ENCODE data around the gene ANO4.

- TF ChIP-seq, protein P1, sequence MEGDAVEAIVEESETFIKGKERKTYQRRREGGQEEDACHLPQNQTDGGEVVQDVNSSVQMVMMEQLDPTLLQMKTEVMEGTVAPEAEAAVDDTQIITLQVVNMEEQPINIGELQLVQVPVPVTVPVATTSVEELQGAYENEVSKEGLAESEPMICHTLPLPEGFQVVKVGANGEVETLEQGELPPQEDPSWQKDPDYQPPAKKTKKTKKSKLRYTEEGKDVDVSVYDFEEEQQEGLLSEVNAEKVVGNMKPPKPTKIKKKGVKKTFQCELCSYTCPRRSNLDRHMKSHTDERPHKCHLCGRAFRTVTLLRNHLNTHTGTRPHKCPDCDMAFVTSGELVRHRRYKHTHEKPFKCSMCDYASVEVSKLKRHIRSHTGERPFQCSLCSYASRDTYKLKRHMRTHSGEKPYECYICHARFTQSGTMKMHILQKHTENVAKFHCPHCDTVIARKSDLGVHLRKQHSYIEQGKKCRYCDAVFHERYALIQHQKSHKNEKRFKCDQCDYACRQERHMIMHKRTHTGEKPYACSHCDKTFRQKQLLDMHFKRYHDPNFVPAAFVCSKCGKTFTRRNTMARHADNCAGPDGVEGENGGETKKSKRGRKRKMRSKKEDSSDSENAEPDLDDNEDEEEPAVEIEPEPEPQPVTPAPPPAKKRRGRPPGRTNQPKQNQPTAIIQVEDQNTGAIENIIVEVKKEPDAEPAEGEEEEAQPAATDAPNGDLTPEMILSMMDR (IDR thresholded peaks at IDR 0.05), result no peak
- TF ChIP-seq POLR2A (IDR thresholded peaks at IDR 0.05), result no peak
Measured at GRCh38 chr12:100908501-100908900, 113.9 kb downstream of the ANO4 start.
